K562 (cell line): ENCODE results near the gene MYO16. TPM values are rescaled to one million over a fixed set of nuclear protein-coding genes. Genes with fewer than 3 reads are reported as not detected.

Experiments
- ATAC-seq: fragments of 200-7000 bp; cut with Tn5 transposase; 3 replicates; pipeline ENCODE4 v1.9.1; 2020; ENCODE audit warnings: moderate library complexity
- BruUV-seq: library from RNA; stranded (reverse); fragments of 400-500 nt; replicated peaks from 2 replicates; lab custom pipeline; 2021; lab: Mats Ljungman, UMichigan
- CTCF ChIA-PET: fragments of 300-600 bp; formaldehyde crosslinking; extraction: SDS; loops from one replicate; lab custom pipeline; 2021; ENCODE audit warnings: low intra/inter-chr PET ratio; lab: Yijun Ruan, JAX
- POLR2A ChIA-PET: fragments of 300-600, 350-650 bp; sonication (Branson Sonifier 250); formaldehyde crosslinking; extraction: SDS; loops from one replicate; lab custom pipeline; 2021; ENCODE audit warnings: antibody characterized with exemption, inconsistent platforms; lab: Yijun Ruan, JAX
- DNase-seq, 4 experiments: peaks; one replicate each; pipeline versions ENCODE4 v3.0.0 to v3.0.0-alpha.2; 2011 to 2018; ENCODE audit warnings: low spot score in 3 of 4, mixed read lengths in 3 of 4; ENCODE audit errors: extremely low read depth in 1 of 4
- FAIRE-seq: peaks from 2 replicates; lab custom pipeline; 2011; peaks lifted over from hg19 to GRCh38; lab: Jason Lieb, UNC
- H2AFZ ChIP-seq: 2 replicates; pipeline ENCODE4 v1.6.0; 2011; ENCODE audit warnings: low read depth, low read length, control low read depth, inconsistent platforms
- H3K27ac ChIP-seq: fragments of 200-600 bp; 3 replicates; pipeline ENCODE4 v1.8.0; 2011; ENCODE audit warnings: low read depth, mild to moderate bottlenecking, control low read depth, inconsistent platforms, low read length, moderate library complexity, mixed read lengths; ENCODE audit errors: extremely low read depth
- H3K27me3 ChIP-seq, 2 experiments: fragments of 300-600 bp in 1 of 2; 2 replicates in 1 of 2; 3 replicates in 1 of 2; pipeline versions ENCODE4 v1.6.0 to v1.8.0; 2011; ENCODE audit warnings: inconsistent platforms in 2 of 2, low read length in 2 of 2, mild to moderate bottlenecking in 1 of 2, mixed read lengths in 1 of 2, moderate library complexity in 1 of 2; ENCODE audit not compliant: control insufficient read depth in 2 of 2, insufficient read depth in 2 of 2
- H3K36me3 ChIP-seq: fragments of 300-600 bp; 3 replicates; pipeline ENCODE4 v1.8.0; 2011; ENCODE audit warnings: mild to moderate bottlenecking, low read length, inconsistent platforms; ENCODE audit not compliant: control insufficient read depth, insufficient read depth
- H3K4me1 ChIP-seq, 2 experiments: fragments of 200-600 bp in 1 of 2; replicated peaks in 1 of 2; 2 replicates in 1 of 2; 3 replicates in 1 of 2; pipeline versions ENCODE4 v1.5.1 to v1.8.0; 2011; ENCODE audit warnings: inconsistent platforms in 2 of 2, low read length in 2 of 2, mild to moderate bottlenecking in 1 of 2, mixed read lengths in 1 of 2, moderate library complexity in 1 of 2; ENCODE audit not compliant: control insufficient read depth in 2 of 2, insufficient read depth in 2 of 2
- H3K4me2 ChIP-seq: 2 replicates; pipeline ENCODE4 v1.6.1; 2011; ENCODE audit warnings: low read length, control low read depth, inconsistent platforms, mixed read lengths; ENCODE audit not compliant: insufficient read depth
- H3K4me3 ChIP-seq: fragments of 200-600 bp; sonication (generic), shearing (Covaris generic); 2 replicates; pipeline ENCODE4 v1.5.1; 2016; ENCODE audit warnings: control low read depth, inconsistent platforms
- H3K79me2 ChIP-seq: fragments of 200-600 bp; 3 replicates; pipeline ENCODE4 v1.8.0; 2011; ENCODE audit warnings: low read length, inconsistent platforms; ENCODE audit not compliant: control insufficient read depth, insufficient read depth
- H3K9ac ChIP-seq, 2 experiments: 2 replicates each; pipeline versions ENCODE4 v1.6.0 to v1.6.1; 2011; ENCODE audit warnings: low read depth in 2 of 2, low read length in 2 of 2, control low read depth in 1 of 2, inconsistent platforms in 1 of 2, mild to moderate bottlenecking in 1 of 2, mixed read lengths in 1 of 2; ENCODE audit not compliant: insufficient read depth in 1 of 2
- H3K9me1 ChIP-seq: one replicate; pipeline ENCODE4 v1.6.0; 2011; ENCODE audit warnings: inconsistent platforms, mild to moderate bottlenecking, low read length, moderate library complexity; ENCODE audit not compliant: control insufficient read depth, insufficient read depth
- H3K9me3 ChIP-seq: replicated peaks from 2 replicates; pipeline ENCODE4 v1.5.1; 2011; ENCODE audit warnings: low read depth, low read length, inconsistent platforms; ENCODE audit not compliant: control insufficient read depth, insufficient read depth
- H4K20me1 ChIP-seq: replicated peaks from 2 replicates; pipeline ENCODE4 v1.6.1; 2011; ENCODE audit warnings: low read length, inconsistent platforms, mixed read lengths; ENCODE audit not compliant: control insufficient read depth, insufficient read depth
- COPS2 ChIP-seq: fragments of 450-650 bp; conservative IDR thresholded peaks from 2 replicates; pipeline ENCODE4 v1.6.1; 2016; ENCODE audit warnings: mild to moderate bottlenecking, moderate library complexity
- EP400 ChIP-seq: fragments of 450-650 bp; IDR thresholded peaks from 2 replicates; pipeline ENCODE4 v1.6.1; 2017; ENCODE audit warnings: antibody characterized with exemption, mild to moderate bottlenecking, moderate library complexity
- HDAC1 ChIP-seq, 2 experiments: fragments of 450-650 bp; IDR thresholded peaks; 2 replicates each; pipeline ENCODE4 v1.6.1; 2016 to 2017; ENCODE audit warnings: inconsistent platforms in 1 of 2, mild to moderate bottlenecking in 1 of 2, moderate library complexity in 1 of 2
- JUNB ChIP-seq: fragments of 450-650 bp; formaldehyde crosslinking; conservative IDR thresholded peaks from 2 replicates; pipeline ENCODE4 v1.4.0; 2020; ENCODE audit warnings: mild to moderate bottlenecking
- NFIC ChIP-seq: fragments of 450-650 bp; IDR thresholded peaks from 2 replicates; pipeline ENCODE4 v1.6.1; 2017; ENCODE audit warnings: mild to moderate bottlenecking, inconsistent platforms
- NFIX ChIP-seq: fragments of 250-450 bp; sonication (Bioruptor Pico); IDR thresholded peaks from 2 replicates; pipeline ENCODE4 v1.4.0; 2020; ENCODE audit warnings: low read depth, mild to moderate bottlenecking, moderate library complexity
- STAG1 ChIP-seq: sonication (generic); formaldehyde crosslinking; IDR thresholded peaks from 2 replicates; pipeline ENCODE4 v1.5.0; 2020; ENCODE audit warnings: missing genetic modification reagents, borderline replicate concordance
- ZBTB11 ChIP-seq, 3 experiments: fragments of 200-800 bp in 1 of 3; fragments of 250-450 bp in 1 of 3; fragments of 450-650 bp in 1 of 3; sonication (Bioruptor Pico) in 1 of 3; sonication (Bioruptor generic) in 1 of 3; formaldehyde crosslinking in 1 of 3; IDR thresholded peaks; 2 replicates each; pipeline versions ENCODE4 v1.6.1 to v1.8.0; 2016 to 2022; ENCODE audit warnings: mild to moderate bottlenecking in 2 of 3, missing genetic modification characterization in 2 of 3, missing compliant biosample characterization in 1 of 3, moderate library complexity in 1 of 3
- ZMIZ1 ChIP-seq, 2 experiments: fragments of 150-350 bp in 1 of 2; IDR thresholded peaks; 2 replicates each; pipeline ENCODE4 v1.6.1; 2012 to 2016; ENCODE audit warnings: low read depth in 2 of 2, low read length in 2 of 2, mild to moderate bottlenecking in 1 of 2, moderate library complexity in 1 of 2
- ZNF232 ChIP-seq: sonication (generic); formaldehyde crosslinking; IDR thresholded peaks from 2 replicates; pipeline ENCODE4 v1.8.0; 2022; ENCODE audit warnings: mild to moderate bottlenecking, missing genetic modification reagents
- ZNF253 ChIP-seq: fragments of 250-450 bp; sonication (Bioruptor Pico); conservative IDR thresholded peaks from 2 replicates; pipeline ENCODE4 v1.6.1; 2021; ENCODE audit warnings: mild to moderate bottlenecking
- ZNF347 ChIP-seq: fragments of 450-650 bp; formaldehyde crosslinking; IDR thresholded peaks from 2 replicates; pipeline ENCODE4 v1.4.0; 2020; ENCODE audit warnings: low read depth, mild to moderate bottlenecking, moderate library complexity
- ZNF511 ChIP-seq: sonication (generic); formaldehyde crosslinking; IDR thresholded peaks from 2 replicates; pipeline ENCODE4 v1.8.0; 2022; ENCODE audit warnings: mild to moderate bottlenecking, missing genetic modification reagents
- ZNF551 ChIP-seq: fragments of 250-450 bp; sonication (Bioruptor Pico); IDR thresholded peaks from 2 replicates; pipeline ENCODE4 v1.5.0; 2021; ENCODE audit warnings: mild to moderate bottlenecking, moderate library complexity
- ZNF561 ChIP-seq: fragments of 450-650 bp; formaldehyde crosslinking; conservative IDR thresholded peaks from 2 replicates; pipeline ENCODE4 v1.4.0; 2020; ENCODE audit warnings: mild to moderate bottlenecking, moderate library complexity
- WGBS: fragments of 100-300 bp; shearing (Covaris generic); methylation state at CpG from one replicate; pipeline ENCODE4 v1.1.6; 2016; ENCODE audit warnings: low coverage, mixed read lengths; ENCODE audit not compliant: insufficient coverage; ENCODE audit errors: missing lambda C conversion rate; 5-methylcytosine and 5-hydroxymethylcytosine counted together
- in situ Hi-C: fragments of 300-500 bp; cut with MboI; formaldehyde crosslinking; loops from 4 replicates; pipeline ENCODE4 v1.15.0; 2018; ENCODE audit warnings: inconsistent platforms, mixed read lengths
- intact Hi-C: fragments of 100-400 bp; cut with micrococcal nuclease; formaldehyde crosslinking; loops from 2 replicates; pipeline ENCODE4 v1.14.2; 2022
- polyA plus RNA-seq, 8 experiments: library from polyadenylated mRNA; depleted of rRNA in 4 of 8; stranded (reverse) in 5 of 8; unstranded in 3 of 8; fragments of >200 nt; fragmentation: Nextera tagmentation in 2 of 8; fragmentation: Illumina TruSeq in 1 of 8; extraction: Ambion mirVana in 2 of 8; extraction: Trizol in 1 of 8; gene quantifications; 2 replicates each; pipeline versions ENCODE4 v1.2.1 to v1.2.3, GENCODE V29; 2011 to 2014; ENCODE audit warnings: inconsistent platforms in 1 of 8, missing spikeins in 1 of 8
- total RNA-seq, 7 experiments: library from RNA; depleted of rRNA in 6 of 7; stranded (reverse); fragments of >200 nt in 6 of 7; fragmentation: Illumina TruSeq in 2 of 7; extraction: Trizol in 2 of 7; gene quantifications; 2 replicates each; pipeline versions ENCODE4 v1.2.1 to v1.2.3, GENCODE V29; 2011 to 2021; ENCODE audit warnings: low replicate concordance in 1 of 7

MYO16 gene
- total and polyA plus RNA-seq, 9 of the 15 experiments (the other 6 are each of a cell fraction or from before 2014, with no cell fraction given), result 4.3 to 45.7 (median 12.1) TPM

GRCh38 chr13:108813587-108814170 is 184.3 kb downstream of the MYO16 start:
- intact Hi-C loops, result no loop called here
- Histone ChIP-seq H3K9me3 (peaks cover 4% of the 10 kb centered on the region; the same call in 1 of the 2 replicates), H4K20me1 (no peaks in the 10 kb centered on the region), H3K9me1 (no peaks in the 10 kb centered on the region), H3K4me2 (no peak overlapping the region), H3K27me3 (no peaks in the 10 kb centered on the region), H3K79me2 (no peaks in the 10 kb centered on the region), H3K9ac (no peak overlapping the region), H3K4me1 (peaks cover 0 to 3% of the 10 kb centered on the region in 2 experiments; a peak in 1 of 5 replicates), H2AFZ (no peak overlapping the region), H3K4me3 (no peak overlapping the region), H3K27ac (no peak overlapping the region), H3K36me3 (peaks cover 25% of the 10 kb centered on the region; the same call in 1 of the 3 replicates)
- no TSS peak for BruUV-seq
- WGBS, result 74% methylated on average over 2 of the region's 2 CpGs
- ATAC-seq, result no peak
- in situ Hi-C loops, result no loop called here
- FAIRE-seq, result no peak
- CTCF ChIA-PET, result no interaction called here
- no peak for DNase-seq
- POLR2A ChIA-PET, result no interaction called here
- TF ChIP-seq COPS2 (no peak), ZNF561 (CRISPR knock-in tag) (no peak), NFIC (no peak), JUNB (CRISPR knock-in tag) (no peak), ZNF551 (CRISPR knock-in tag) (no peak), ZNF347 (no peak), ZMIZ1 (IDR thresholded peaks at IDR 0.05; ENCODE audit: low read depth in 2 of 2, low read length in 2 of 2) (no peak), ZNF511 (CRISPR knock-in tag) (no peak), ZNF232 (CRISPR knock-in tag) (no peak), STAG1 (CRISPR knock-in tag) (no peak), HDAC1 (IDR thresholded peaks at IDR 0.05) (no peak), ZNF253 (CRISPR knock-in tag) (no peak), EP400 (no peak), ZBTB11 (CRISPR knock-in tag; IDR thresholded peaks at IDR 0.05) (no peak), NFIX (CRISPR knock-in tag) (no peak)
